Stimulated activated naive CD4-positive, alpha-beta T cell (primary cell): ENCODE data around the gene AUTS2.

Source experiments
- DNase-seq, 6 experiments: peaks; one replicate each; lab custom pipeline; 2025; lab: John Stamatoyannopoulos, UW

AUTS2 gene

DNA sequence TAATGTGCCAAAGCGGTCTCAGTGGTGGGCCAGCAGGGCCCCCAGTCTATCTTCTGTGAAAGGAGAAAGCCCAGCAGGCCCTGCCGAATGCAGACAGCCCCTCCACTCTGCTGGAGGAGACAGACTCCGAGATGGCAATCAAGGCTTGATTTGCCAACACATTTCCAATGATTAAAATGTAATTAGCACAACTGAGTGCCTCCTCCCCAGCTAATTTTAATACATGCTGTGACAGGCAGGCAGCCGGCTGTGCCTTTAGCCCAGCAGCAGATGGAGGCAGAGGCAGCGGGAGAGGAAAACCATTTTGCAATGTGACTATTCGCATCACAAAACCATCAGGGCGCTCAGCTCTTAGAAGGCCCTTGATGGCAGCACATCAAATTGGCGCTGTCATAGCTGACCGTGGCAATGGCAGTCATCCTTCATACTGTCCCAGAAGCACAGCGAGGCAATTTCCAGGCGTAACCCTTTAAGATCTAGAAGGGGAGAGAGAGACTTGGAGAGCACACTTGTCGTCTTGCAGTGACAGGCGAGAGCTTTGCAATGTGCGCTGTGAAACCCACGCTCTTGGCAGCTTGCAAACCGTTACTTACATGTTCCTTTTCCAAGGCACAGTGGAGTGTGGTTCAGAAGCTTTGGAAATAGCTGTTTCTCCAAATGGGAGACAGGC is 818.8 kb downstream of the AUTS2 start:
- no peak for DNase-seq

DNA sequence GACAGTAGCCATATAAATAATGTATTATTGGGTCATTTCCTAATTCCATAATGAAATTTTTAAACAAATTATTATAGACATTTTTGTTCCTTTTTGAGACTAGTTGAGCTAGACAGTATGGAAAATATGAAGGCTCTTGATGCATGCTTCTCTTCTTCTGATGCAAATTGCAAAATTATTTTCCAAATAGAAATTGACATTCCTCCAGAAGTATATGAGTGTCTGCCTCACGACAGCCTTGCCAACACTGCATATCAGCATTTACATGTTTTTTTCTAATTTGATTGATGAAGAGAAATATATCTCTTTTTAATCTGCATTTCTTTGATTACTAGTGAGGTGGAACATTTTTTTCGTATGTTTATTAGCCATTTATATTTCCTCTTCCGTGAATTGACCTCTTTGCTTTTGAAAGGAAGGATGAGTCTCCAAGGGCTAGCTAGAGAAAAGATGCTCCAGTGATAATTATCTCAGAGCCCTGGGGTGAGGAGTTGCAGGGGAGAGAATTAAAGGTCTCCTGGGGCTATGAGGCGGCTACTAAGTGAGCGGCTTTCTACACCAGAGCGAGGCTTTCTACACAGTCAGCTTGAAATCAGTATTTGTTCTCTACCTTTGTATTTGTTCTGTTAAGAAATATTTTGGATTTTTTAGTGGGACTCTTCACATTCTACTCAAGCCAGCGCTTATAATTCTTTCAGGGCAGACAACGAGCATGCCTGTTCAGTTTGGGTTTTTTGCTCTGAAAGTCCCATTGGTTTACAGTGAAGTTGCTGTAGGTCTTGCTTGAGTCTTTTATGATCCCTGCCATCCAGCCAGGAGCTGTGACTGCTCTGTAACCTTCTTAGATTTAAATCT is 821.5 kb downstream of the AUTS2 start:
- no peak for DNase-seq

DNA sequence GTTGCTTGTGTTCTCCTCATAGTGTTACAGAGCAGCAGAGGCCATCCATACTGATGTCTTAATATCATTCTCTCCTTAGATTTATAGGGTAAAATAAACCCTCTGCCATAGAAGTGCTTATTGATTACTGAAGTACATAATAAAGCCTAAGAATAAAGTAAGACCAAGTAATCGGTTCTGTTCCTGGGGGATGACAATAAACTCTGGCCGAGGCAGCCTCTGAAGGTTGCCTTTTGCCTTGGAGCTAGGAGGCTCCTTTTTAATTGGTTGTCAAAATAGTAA is 822.0 kb downstream of the AUTS2 start:
- DNase-seq, result no peak

GRCh38 chr7:70421319-70421718 is 823.0 kb downstream of the AUTS2 start:
- no peak for DNase-seq

DNA sequence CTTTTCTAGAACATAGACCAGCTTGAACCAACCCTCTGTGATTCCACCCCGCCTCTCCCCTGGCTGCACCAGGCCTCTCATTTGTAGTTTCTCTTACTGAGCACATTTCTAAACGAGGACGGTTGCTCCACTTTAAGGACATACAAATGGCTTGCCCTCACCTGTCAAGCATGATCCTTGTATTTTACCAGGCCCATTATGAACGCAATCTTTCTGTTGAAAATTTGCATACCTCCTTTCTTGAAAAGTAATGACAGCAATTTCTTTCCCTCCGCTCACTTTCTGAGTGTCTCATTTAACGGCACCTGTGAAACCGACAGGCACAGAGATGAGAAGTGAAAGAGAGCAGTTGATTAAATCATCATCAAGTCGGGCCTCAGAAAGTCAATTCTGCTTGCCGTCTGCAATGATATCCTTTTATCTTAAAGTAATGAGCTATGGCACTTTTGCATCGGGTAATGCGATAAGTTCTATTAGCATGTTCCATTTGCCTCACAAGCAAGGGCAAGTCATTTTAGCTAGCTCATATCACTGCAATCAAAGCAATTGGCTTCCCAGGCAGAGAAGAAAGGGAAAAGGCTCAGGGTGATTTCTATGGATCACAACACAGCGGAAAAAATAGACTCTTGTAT is 828.1 kb downstream of the AUTS2 start:
- DNase-seq, result no peak

- no peak for DNase-seq
Measured at GRCh38 chr7:70432567-70433001, 834.3 kb downstream of the AUTS2 start.

GRCh38 chr7:70434376-70434775 is 836.1 kb downstream of the AUTS2 start:
- no peak for DNase-seq

- DNase-seq, result no peak
Measured at GRCh38 chr7:70434821-70435220, 836.5 kb downstream of the AUTS2 start.

DNA sequence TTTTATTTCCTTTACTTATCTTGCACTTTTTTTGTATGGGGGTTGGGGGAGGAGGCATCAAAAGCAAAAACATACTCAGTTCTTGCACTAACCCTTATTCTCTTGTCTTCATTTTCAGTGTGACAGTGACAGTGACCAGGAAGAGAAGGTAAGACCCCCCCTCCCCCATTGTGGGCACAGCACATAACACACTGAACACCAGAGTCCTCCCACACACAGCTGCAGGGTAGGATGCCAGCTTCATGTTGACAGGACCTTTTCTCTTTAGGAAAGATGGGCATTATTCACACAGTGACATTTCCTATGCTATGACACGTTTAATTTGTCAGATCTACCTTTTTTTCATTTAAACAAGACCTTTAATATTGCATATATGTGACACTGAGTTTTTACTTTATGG is 837.4 kb downstream of the AUTS2 start:
- no peak for DNase-seq

GRCh38 chr7:70436790-70437350 is 838.6 kb downstream of the AUTS2 start:
- DNase-seq, result no peak

DNA sequence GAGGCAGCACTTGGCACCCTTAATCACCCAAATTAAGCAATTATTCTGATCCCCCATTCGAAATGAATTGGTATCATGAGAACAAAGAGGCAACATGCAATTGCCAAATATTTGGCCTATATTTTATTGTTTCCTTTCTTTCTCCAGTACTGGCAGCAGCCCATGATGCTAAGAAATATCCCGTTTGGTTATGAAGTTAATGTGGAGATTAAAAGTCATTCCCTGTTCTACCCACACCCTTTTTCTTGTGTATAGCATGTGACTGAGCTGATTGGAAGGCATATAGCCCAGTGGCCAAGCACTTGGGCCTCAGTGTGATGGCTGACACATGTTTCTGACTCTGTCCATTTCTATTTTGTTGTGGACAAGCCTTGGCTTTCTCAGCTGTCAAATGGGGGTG is 841.4 kb downstream of the AUTS2 start:
- DNase-seq, result no peak

DNA sequence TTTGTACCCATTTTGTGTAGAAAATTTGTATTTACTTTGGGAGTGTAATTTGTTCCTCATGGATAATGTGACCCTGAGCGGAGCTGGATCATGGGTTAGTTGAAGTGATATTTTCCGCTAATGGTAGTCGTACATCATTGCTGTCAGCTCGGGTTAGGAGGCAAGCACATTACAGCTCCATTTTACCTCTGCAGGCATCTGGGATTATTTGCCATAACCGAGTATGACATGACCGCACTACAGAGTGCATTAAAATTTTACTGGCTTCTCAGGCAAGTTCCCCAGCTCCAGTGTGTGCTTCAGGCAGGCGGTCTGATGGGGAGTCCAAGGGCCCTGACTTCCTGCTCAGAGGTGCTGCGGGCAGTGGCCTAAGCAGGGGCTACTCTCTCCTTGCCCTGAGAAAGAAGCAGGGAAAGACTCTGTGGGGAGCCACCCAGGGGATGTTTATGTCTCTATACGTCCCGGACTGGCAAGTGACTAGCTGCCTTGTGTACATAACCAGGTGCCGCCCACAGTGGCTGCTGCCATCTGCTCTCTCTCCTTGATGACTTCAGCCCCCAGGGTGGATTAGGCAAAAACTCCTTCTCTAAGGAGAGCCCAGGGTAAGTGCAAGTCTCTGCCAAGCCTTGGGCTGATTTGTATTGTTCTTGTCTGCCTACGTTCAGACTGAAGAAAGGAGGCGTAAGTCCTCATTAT is 848.3 kb downstream of the AUTS2 start:
- DNase-seq, result no peak

DNA sequence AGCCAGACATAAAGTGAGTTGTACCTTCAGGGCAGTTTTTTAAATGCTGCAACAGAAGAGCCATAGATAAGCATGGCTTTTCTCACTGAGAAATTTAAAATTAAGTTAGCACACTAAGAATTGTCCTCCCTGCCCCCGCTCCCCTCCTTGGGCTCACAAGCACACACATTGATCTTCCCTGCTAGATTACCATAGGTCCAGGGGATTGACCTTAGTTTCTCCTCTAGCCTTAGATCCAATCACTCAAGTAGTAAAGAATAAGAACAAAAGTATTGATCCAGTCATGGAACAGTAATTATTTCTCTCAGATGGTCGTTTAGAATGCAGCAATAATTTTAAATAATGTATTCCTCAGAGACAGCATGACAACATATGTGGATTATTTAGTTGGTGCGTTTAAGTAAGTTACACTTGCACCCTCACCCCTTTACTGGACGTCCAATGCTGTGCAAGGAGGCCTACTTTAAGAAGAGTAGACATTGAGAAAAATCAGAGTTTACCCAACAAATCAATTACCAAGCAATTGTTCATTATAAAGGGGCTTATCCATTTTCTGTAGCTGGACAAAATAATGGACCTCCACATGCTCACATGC is 850.1 kb downstream of the AUTS2 start:
- no peak for DNase-seq

DNA sequence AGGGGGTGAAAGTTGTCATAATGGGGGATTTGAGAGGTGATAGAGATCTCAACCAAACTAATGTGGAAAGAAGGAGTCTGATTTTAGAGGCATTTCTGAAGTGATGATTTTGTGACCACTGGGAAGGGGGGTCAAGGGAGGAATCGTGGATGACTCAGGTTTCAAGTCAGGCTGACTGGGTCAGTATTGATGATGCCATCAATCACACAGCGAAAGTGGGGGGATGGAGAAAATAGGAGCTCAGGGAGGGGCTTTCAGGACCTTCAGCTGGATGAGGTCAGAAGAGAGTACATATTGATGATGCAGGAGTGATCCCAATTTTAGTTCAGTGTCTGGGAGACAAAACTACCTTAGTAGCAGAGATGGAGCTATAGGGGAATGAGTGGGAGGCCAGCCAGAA is 852.5 kb downstream of the AUTS2 start:
- DNase-seq, result no peak

- DNase-seq, result no peak
Measured at GRCh38 chr7:70455925-70456324, 857.6 kb downstream of the AUTS2 start.

- peak in 1 of 6 experiments; percentile 10 for DNase-seq
Measured at GRCh38 chr7:70456719-70457118, 858.4 kb downstream of the AUTS2 start.

DNA sequence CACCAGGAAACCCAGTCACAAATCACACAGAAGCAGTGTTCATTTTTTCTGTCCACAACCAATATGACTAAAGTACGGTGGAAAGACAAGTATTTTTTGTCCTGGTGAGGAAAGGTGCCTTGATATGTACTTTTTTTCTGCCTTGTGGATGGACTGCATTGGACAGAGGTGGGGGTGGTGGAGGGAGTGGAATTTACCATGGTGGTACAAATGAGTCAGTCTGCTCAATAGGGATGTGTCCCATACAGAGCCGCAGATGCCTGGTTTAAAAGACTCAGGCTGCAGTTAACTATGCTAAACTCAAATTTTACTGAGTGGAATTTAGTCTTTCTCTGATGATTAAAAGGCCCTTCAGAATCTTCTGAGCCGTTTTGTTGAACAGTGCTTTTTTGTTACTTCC is 859.2 kb downstream of the AUTS2 start:
- DNase-seq, result no peak

GRCh38 chr7:70457883-70458680 is 859.8 kb downstream of the AUTS2 start:
- DNase-seq, result peak in 2 of 6 experiments; percentile 2 to 8

- no peak for DNase-seq
Measured at GRCh38 chr7:70458745-70459144, 860.5 kb downstream of the AUTS2 start.

DNA sequence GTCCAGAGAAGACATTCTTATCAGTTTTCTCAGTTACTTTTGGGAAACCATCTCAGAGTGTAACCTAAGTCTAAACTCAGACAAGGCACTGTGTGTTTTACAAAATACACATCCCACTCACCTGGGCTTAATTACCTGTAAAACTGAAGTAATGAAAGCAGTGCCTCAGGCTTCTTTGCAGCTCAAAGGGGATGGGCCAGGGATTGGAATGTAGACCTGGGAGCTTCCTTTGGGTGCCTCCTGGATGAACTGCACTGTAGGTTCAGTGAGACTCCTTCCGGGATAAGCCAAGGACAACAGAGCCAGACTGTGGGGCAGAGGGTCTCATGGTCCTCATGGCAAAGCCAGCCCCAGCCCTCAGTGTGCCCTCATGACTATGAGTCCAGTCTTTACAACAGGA is 861.3 kb downstream of the AUTS2 start:
- no peak for DNase-seq

DNA sequence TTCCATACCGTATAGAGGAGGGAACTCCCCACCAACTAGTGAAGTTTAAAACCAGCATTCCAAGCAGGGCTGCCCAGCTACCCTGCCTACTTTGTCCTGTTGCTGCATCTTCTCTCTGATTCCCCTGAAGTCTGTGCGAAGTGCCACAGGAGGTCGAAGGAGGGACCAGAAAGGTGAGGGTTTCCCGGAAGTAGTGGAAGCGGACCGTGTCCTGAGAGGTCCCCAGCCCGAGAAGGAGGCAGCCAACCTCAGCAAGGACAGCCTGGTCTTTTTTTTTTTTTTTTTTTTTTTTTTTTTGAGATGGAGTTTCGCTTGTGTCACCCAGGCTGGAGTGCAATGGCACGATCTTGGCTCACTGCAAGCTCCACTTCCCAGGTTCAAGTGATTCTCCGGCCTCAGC is 861.8 kb downstream of the AUTS2 start:
- DNase-seq, result no peak
